A673 (cell line): Measurements from ENCODE around the gene LDB2.

ENCODE experiments used
- CTCF ChIP-seq: fragments of 300-800, 200-600 bp; sonication (generic); conservative IDR thresholded peaks from 2 replicates; pipeline ENCODE4 v1.5.1; 2017; ENCODE audit warnings: low read depth, mild to moderate bottlenecking, antibody characterized with exemption, low read length, moderate library complexity, mixed read lengths
- EZH2 ChIP-seq: fragments of 200-600 bp; sonication (generic); IDR thresholded peaks from 2 replicates; pipeline ENCODE4 v1.6.1; 2017; ENCODE audit warnings: borderline replicate concordance, low read depth, mild to moderate bottlenecking, mixed read lengths, antibody characterized with exemption, low read length; ENCODE audit not compliant: poor library complexity, severe bottlenecking

- TF ChIP-seq CTCF (no peak), EZH2 (no peak)
Observed at GRCh38 chr4:16791460-16791859, 107.0 kb downstream of the LDB2 start.
